ENCODE data around the gene IDS.

DNA sequence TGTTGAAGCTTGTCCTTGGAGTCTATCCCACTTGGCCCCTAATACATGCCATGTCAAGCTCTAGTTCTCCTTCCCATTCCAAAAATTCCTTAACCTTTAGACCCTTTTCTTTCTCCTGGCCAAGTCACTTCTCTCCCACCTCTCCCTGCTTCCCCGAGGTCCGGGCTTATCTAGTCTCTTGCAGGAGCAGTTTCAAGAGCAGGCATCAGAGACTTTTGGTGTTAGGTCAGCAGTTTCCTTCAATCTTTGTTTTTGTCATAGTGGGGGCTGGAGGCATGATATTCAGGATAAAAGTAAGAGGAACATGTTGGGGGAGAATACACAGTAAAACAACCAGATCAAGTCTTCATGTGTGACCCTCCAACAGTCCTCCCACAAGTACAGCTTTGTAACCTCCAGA lies 11.5 kb upstream of the IDS start:
- TF ChIP-seq GATA2 (IDR thresholded peaks at IDR 0.05; ENCODE audit: low read depth, low read length) (no peak), GATA3 (IDR thresholded peaks at IDR 0.05; ENCODE audit: low read depth, low read length) (no peak)
